ENCODE data around the gene DRD1.

DNA sequence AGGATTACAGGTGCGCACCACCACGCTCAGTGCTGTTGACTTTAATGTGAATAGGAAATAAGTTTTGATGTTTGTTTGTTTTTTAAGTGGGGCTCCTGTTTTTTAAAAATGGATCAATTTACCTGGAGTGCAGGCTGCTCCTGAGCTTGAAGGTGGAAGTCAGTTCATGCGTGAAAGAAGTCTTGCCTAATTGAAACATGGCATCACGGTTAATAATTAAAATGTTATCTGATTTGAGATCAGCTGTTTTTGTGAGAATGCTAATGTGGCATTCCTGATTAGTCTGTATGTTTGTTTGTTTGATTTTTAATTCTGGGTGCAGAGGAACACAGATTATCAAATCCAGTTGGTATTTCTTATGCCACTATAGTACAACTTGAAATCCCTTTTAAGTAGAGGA is 40.8 kb upstream of the DRD1 start:
- no peak for TF ChIP-seq POLR2AphosphoS5 (IDR thresholded peaks at IDR 0.05; ENCODE audit: borderline replicate concordance, low read depth, low read length)
- TF ChIP-seq EZH2 (IDR thresholded peaks at IDR 0.05), result no peak
- no peak for TF ChIP-seq FOXP2 (optimal IDR thresholded peaks at IDR 0.05; ENCODE audit: control extremely low read depth, extremely low read length, insufficient read depth)

Data from SK-N-MC (cell line).